Gastrocnemius medialis (tissue), 4 donors: ENCODE measurements around the gene SLC22A17. TPM values are rescaled to one million over a fixed set of nuclear protein-coding genes. Genes with fewer than 3 reads are reported as not detected.

Source experiments
- ATAC-seq, 2 donors: fragments of 150-250 bp; one replicate each; pipeline ENCODE4 v1.9.1; 2016
- DNase-seq, 2 donors: peaks; one replicate each; pipeline ENCODE4 v3.0.0-alpha.2; 2019
- H3K27ac ChIP-seq, 4 donors: fragments of 200-600 bp; sonication (generic); 1 replicate in 1 of 4; 2 replicates in 3 of 4; pipeline ENCODE4 v1.5.1; 2016 to 2018; ENCODE audit warnings: mild to moderate bottlenecking in 2 of 4, moderate library complexity in 1 of 4
- H3K27me3 ChIP-seq, 3 donors: fragments of 200-600 bp; sonication (generic) in 2 of 3; 1 replicate in 1 of 3; 2 replicates in 2 of 3; pipeline versions ENCODE4 v1.5.1 to v1.6.0; 2016 to 2019; ENCODE audit warnings: mild to moderate bottlenecking in 1 of 3, moderate library complexity in 1 of 3
- H3K36me3 ChIP-seq, 2 donors: fragments of 200-600 bp; sonication (generic) in 1 of 2; one replicate each; pipeline ENCODE4 v1.5.1; 2017 to 2018
- H3K4me1 ChIP-seq, 2 donors: fragments of 200-600 bp; sonication (generic) in 1 of 2; one replicate each; pipeline ENCODE4 v1.5.1; 2016 to 2017; ENCODE audit warnings: mild to moderate bottlenecking in 2 of 2
- H3K4me3 ChIP-seq, 4 donors: fragments of 200-600 bp; sonication (generic) in 3 of 4; 1 replicate in 1 of 4; 2 replicates in 3 of 4; pipeline ENCODE4 v1.5.1; 2016 to 2019; ENCODE audit warnings: mild to moderate bottlenecking in 2 of 4
- H3K9me3 ChIP-seq, 3 donors: fragments of 200-600 bp; sonication (generic) in 2 of 3; 1 replicate in 1 of 3; 2 replicates in 2 of 3; pipeline ENCODE4 v1.5.1; 2016 to 2019
- CTCF ChIP-seq, 5 experiments: fragments of 450-650 bp in 3 of 5; fragments of 200-600 bp in 2 of 5; sonication (generic) in 2 of 5; IDR thresholded peaks in 4 of 5; conservative IDR thresholded peaks in 1 of 5; 1 replicate in 4 of 5; 2 replicates in 1 of 5; pipeline ENCODE4 v1.5.1; 2016 to 2019; ENCODE audit warnings: antibody characterized with exemption in 5 of 5, mild to moderate bottlenecking in 3 of 5, moderate library complexity in 3 of 5
- POLR2A ChIP-seq, 2 donors: fragments of 450-650 bp; IDR thresholded peaks; one replicate each; pipeline ENCODE4 v1.6.1; 2017; ENCODE audit warnings: antibody characterized with exemption in 2 of 2, mild to moderate bottlenecking in 2 of 2, moderate library complexity in 2 of 2
- in situ Hi-C, 4 donors: fragments of 200-750 bp; cut with MboI; loops; one replicate each; pipeline versions ENCODE4 v1.15.0 to v1.8.0; 2017; ENCODE audit warnings: low sequenced_read_pairs in 4 of 4
- intact Hi-C: fragments of 100-400 bp; cut with DNase I; formaldehyde crosslinking; loops from one replicate; pipeline ENCODE4 v1.15.1; 2023; ENCODE audit warnings: low total_unique reads
- total RNA-seq, 4 donors: library from RNA; depleted of rRNA; stranded (reverse); fragments of >200 nt; gene quantifications; one replicate each; pipeline versions ENCODE4 v1.1.0 to v1.2.3, GENCODE V29; 2016

Gene SLC22A17
- total RNA-seq, 4 donors from 2014 or later = 0.68 to 2.7 (median 1.4) TPM

- Histone ChIP-seq H3K4me1 (no peaks in the 10 kb centered on the region), H3K27ac (no peak overlapping the region), H3K27me3 (no peaks in the 10 kb centered on the region), H3K4me3 (no peak overlapping the region), H3K9me3 (no peaks in the 10 kb centered on the region), H3K36me3 (peaks cover 0 to 17% of the 10 kb centered on the region in 2 donors)
- no peak for DNase-seq
- TF ChIP-seq POLR2A (IDR thresholded peaks at IDR 0.05) (no peak), CTCF (IDR thresholded peaks at IDR 0.05 in 4 of 5, conservative IDR thresholded peaks at IDR 0.05 in 1 of 5) (no peak)
- intact Hi-C loops (no loop called here), in situ Hi-C loops (loop anchor here in 2 of 4 donors (10.0 kb wide), 2 partner anchors 51 to 121 kb away; no protein-coding TSS in a partner anchor)
- no peak for ATAC-seq
Observed at GRCh38 chr14:23385642-23386265, 33.1 kb upstream of the SLC22A17 start.

GRCh38 chr14:23385244-23385641 lies 32.6 kb upstream of the SLC22A17 start:
- ATAC-seq (no peak), DNase-seq (no peak)
- H3K4me3 ChIP-seq = no peak overlapping the region
- H3K27me3 ChIP-seq = no peaks in the 10 kb centered on the region
- intact Hi-C loops = no loop called here
- H3K9me3 ChIP-seq = no peaks in the 10 kb centered on the region
- no peak overlapping the region for H3K27ac ChIP-seq
- peaks cover 0 to 15% of the 10 kb centered on the region in 2 donors for H3K36me3 ChIP-seq
- H3K4me1 ChIP-seq = no peaks in the 10 kb centered on the region
- in situ Hi-C loops = loop anchor here in 2 of 4 donors (10.0 kb wide), 2 partner anchors 50 to 120 kb away; no protein-coding TSS in a partner anchor
- TF ChIP-seq POLR2A (IDR thresholded peaks at IDR 0.05) = no peak
- no peak for TF ChIP-seq CTCF (IDR thresholded peaks at IDR 0.05 in 4 of 5, conservative IDR thresholded peaks at IDR 0.05 in 1 of 5)

GRCh38 chr14:23384364-23385080 lies 31.8 kb upstream of the SLC22A17 start:
- H3K27ac ChIP-seq = no peak overlapping the region
- H3K4me3 ChIP-seq = no peak overlapping the region
- no peaks in the 10 kb centered on the region for H3K27me3 ChIP-seq
- ATAC-seq (no peak), DNase-seq (no peak)
- no peak for TF ChIP-seq CTCF (IDR thresholded peaks at IDR 0.05 in 4 of 5, conservative IDR thresholded peaks at IDR 0.05 in 1 of 5)
- no peak for TF ChIP-seq POLR2A (IDR thresholded peaks at IDR 0.05)
- intact Hi-C loops = no loop called here
- H3K36me3 ChIP-seq = peaks cover 0 to 15% of the 10 kb centered on the region in 2 donors
- no peaks in the 10 kb centered on the region for H3K4me1 ChIP-seq
- in situ Hi-C loops = loop anchor here in 3 of 4 donors (5.0 to 10.0 kb wide), 3 partner anchors 50 to 120 kb away; no protein-coding TSS in a partner anchor
- no peaks in the 10 kb centered on the region for H3K9me3 ChIP-seq

GRCh38 chr14:23382731-23383440 lies 30.2 kb upstream of the SLC22A17 start:
- H3K9me3 ChIP-seq = no peaks in the 10 kb centered on the region
- TF ChIP-seq POLR2A (IDR thresholded peaks at IDR 0.05) (no peak), CTCF (IDR thresholded peaks at IDR 0.05 in 4 of 5, conservative IDR thresholded peaks at IDR 0.05 in 1 of 5) (no peak)
- DNase-seq (no peak), ATAC-seq (no peak)
- H3K27ac ChIP-seq = no peak overlapping the region
- peaks cover 0 to 15% of the 10 kb centered on the region in 2 donors for H3K36me3 ChIP-seq
- no peaks in the 10 kb centered on the region for H3K27me3 ChIP-seq
- in situ Hi-C loops (loop anchor here in 3 of 4 donors (5.0 to 10.0 kb wide), 3 partner anchors 48 to 118 kb away; no protein-coding TSS in a partner anchor), intact Hi-C loops (no loop called here)
- no peaks in the 10 kb centered on the region for H3K4me1 ChIP-seq
- H3K4me3 ChIP-seq = no peak overlapping the region
